Naive thymus-derived CD4-positive, alpha-beta T cell (primary cell): Measurements from ENCODE around the gene ZKSCAN1. TPM values are rescaled to one million over a fixed set of nuclear protein-coding genes. Genes with fewer than 3 reads are reported as not detected.

Experiments
- ATAC-seq: fragments of 150-1000 bp; cut with Tn5 transposase; 2 replicates; pipeline ENCODE4 v1.10.0; 2021; ENCODE audit warnings: mild to moderate bottlenecking, moderate library complexity
- CTCF ChIA-PET: fragments of 350-600 bp; sonication (Branson Sonifier 250); formaldehyde crosslinking; loops from one replicate; lab custom pipeline; 2021; ENCODE audit warnings: antibody characterized with exemption; lab: Charles Lee
- POLR2A ChIA-PET: fragments of 350-600 bp; sonication (Branson Sonifier 250); formaldehyde crosslinking; loops from one replicate; lab custom pipeline; 2021; ENCODE audit warnings: antibody characterized with exemption, inconsistent platforms; lab: Charles Lee
- DNase-seq, 9 donors: peaks; one replicate each; pipeline versions ENCODE4 v3.0.0 to v3.0.0-alpha.2; 2020 to 2022; ENCODE audit warnings: mixed read lengths in 1 of 9
- H3K27ac ChIP-seq: one replicate; pipeline ENCODE4 v1.7.0; 2013; ENCODE audit warnings: mild to moderate bottlenecking, low read depth, low read length, moderate library complexity
- H3K27me3 ChIP-seq, 2 donors: one replicate each; pipeline ENCODE4 v1.7.0; 2013; ENCODE audit warnings: low read length in 2 of 2, mild to moderate bottlenecking in 2 of 2, moderate library complexity in 2 of 2; ENCODE audit not compliant: control insufficient read depth in 2 of 2, insufficient read depth in 2 of 2
- H3K36me3 ChIP-seq, 3 experiments: 1 replicate in 2 of 3; 2 replicates in 1 of 3; pipeline ENCODE4 v1.7.0; 2013; ENCODE audit warnings: low read length in 3 of 3, mild to moderate bottlenecking in 3 of 3, moderate library complexity in 1 of 3; ENCODE audit not compliant: insufficient read depth in 3 of 3, control insufficient read depth in 2 of 3
- H3K4me1 ChIP-seq, 2 donors: one replicate each; pipeline ENCODE4 v1.7.0; 2013; ENCODE audit warnings: low read length in 2 of 2, mild to moderate bottlenecking in 2 of 2, moderate library complexity in 1 of 2; ENCODE audit not compliant: control insufficient read depth in 2 of 2, insufficient read depth in 2 of 2
- H3K4me3 ChIP-seq: 2 replicates; pipeline ENCODE4 v1.7.0; 2013; ENCODE audit warnings: mild to moderate bottlenecking, low read length
- H3K9me3 ChIP-seq, 3 experiments: 1 replicate in 2 of 3; 2 replicates in 1 of 3; pipeline ENCODE4 v1.7.0; 2013; ENCODE audit warnings: low read length in 3 of 3; ENCODE audit not compliant: control insufficient read depth in 2 of 3
- H3K27ac Mint-ChIP-seq, 9 donors: one replicate each; pipeline ENCODE4 v1.8.0; 2020 to 2022; ENCODE audit warnings: mixed read lengths in 9 of 9, mild to moderate bottlenecking in 8 of 9, moderate library complexity in 5 of 9, inconsistent platforms in 2 of 9
- H3K27me3 Mint-ChIP-seq, 5 donors: one replicate each; pipeline ENCODE4 v1.8.0; 2021 to 2022; ENCODE audit warnings: mixed read lengths in 5 of 5, mild to moderate bottlenecking in 1 of 5
- H3K36me3 Mint-ChIP-seq, 5 donors: one replicate each; pipeline ENCODE4 v1.8.0; 2020 to 2022; ENCODE audit warnings: mixed read lengths in 5 of 5, mild to moderate bottlenecking in 3 of 5, inconsistent platforms in 1 of 5
- H3K4me1 Mint-ChIP-seq, 7 donors: one replicate each; pipeline ENCODE4 v1.8.0; 2020 to 2022; ENCODE audit warnings: mixed read lengths in 7 of 7, mild to moderate bottlenecking in 3 of 7, inconsistent platforms in 1 of 7
- H3K4me3 Mint-ChIP-seq, 10 donors: one replicate each; pipeline ENCODE4 v1.8.0; 2020 to 2022; ENCODE audit warnings: mild to moderate bottlenecking in 10 of 10, mixed read lengths in 10 of 10, moderate library complexity in 6 of 10, inconsistent platforms in 2 of 10
- H3K9me3 Mint-ChIP-seq, 11 donors: one replicate each; pipeline ENCODE4 v1.8.0; 2020 to 2022; ENCODE audit warnings: mixed read lengths in 11 of 11, mild to moderate bottlenecking in 4 of 11, inconsistent platforms in 1 of 11, moderate library complexity in 1 of 11
- intact Hi-C, 2 donors: fragments of 100-400 bp; cut with micrococcal nuclease; formaldehyde crosslinking; loops; one replicate each; pipeline ENCODE4 v1.15.1; 2023
- polyA plus RNA-seq, 2 donors: library from polyadenylated mRNA; unstranded; fragments of 300-500 nt; fragmentation: Illumina TruSeq; gene quantifications; one replicate each; pipeline ENCODE4 v1.2.3, GENCODE V29; 2021
- total RNA-seq, 6 experiments: library from RNA in 5 of 6; stranded (reverse) in 5 of 6; gene quantifications; 1 replicate in 5 of 6; 2 replicates in 1 of 6; pipeline ENCODE4 v1.2.3 and lab custom pipeline; 2021 to 2026

Gene ZKSCAN1
- total and polyA plus RNA-seq, 7 experiments from 2014 or later: 47.0 to 103 (median 57.5) TPM

DNA sequence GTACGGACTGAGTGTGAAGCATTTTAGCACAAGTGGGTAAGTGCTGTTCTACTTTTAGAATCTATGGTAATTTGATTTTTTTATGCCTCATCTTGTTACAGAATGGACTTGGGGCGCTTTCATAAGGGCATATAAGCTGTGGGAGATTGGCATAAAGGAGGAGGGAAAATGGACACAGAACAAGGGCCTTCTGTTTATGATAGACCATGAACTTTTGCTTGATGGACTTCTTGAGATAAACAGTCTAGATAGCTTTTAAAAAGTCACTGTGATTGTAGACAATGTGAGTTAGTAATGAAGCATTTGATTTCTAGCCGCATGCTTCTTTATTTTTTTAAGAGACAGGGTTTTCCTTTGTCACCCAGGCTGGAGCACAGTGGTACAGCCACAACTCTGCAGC is 36.2 kb downstream of the ZKSCAN1 start:
- intact Hi-C loops: loop anchor here in 1 of 2 donors (5.0 kb wide), 1 partner anchor 134 kb away; the partner anchor contains the start of gene TRIM4
- no peak overlapping the region for H3K27ac ChIP-seq
- ChIA-PET CTCF (interaction anchor here (0.5 to 1.8 kb wide), 4 partner anchors 12 to 138 kb away, joined by 3 to 4 read pairs (median 4); no protein-coding TSS in a partner anchor), POLR2A (interaction anchor here (0.6 to 1.1 kb wide), 3 partner anchors 75 to 609 kb away, joined by 3 read pairs; no protein-coding TSS in a partner anchor)
- Mint-ChIP-seq H3K36me3 (no peaks in the 10 kb centered on the region), H3K4me1 (peaks cover 4 to 27% (median 25%) of the 10 kb centered on the region in 7 donors), H3K4me3 (peak overlapping the region; percentile 10 to 68 (median 48)), H3K27me3 (peaks cover 0 to under 1% (median 0%) of the 10 kb centered on the region in 5 donors), H3K9me3 (no peaks in the 10 kb centered on the region), H3K27ac (peak overlapping the region in 7 of 9 donors; percentile 19 to 88 (median 57))
- no peaks in the 10 kb centered on the region for H3K9me3 ChIP-seq
- peaks cover 0 to 6% of the 10 kb centered on the region in 2 donors for H3K4me1 ChIP-seq
- no peak for DNase-seq
- no peak overlapping the region for H3K4me3 ChIP-seq
- no peaks in the 10 kb centered on the region for H3K27me3 ChIP-seq
- no peak for ATAC-seq
- H3K36me3 ChIP-seq: peaks cover 0 to 7% (median 0%) of the 10 kb centered on the region in 3 experiments

DNA sequence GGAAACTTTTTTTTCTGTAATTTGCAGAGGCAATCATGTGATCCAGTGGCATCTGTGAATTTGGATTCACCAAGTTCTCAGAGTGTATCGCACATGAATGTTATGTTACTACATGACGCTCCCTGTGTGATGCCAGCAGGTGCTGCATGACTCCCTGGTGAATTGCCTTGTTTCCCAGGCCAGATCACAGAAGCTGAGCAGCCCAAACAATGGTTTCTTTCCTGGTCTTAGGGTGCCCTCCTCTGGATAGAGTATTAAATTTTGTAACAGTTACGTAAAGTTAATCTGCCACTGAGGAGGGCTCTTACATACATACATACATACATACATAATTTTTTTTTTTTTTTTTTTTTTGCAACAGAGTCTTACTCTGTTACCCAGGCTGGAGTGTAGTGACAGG is 37.8 kb downstream of the ZKSCAN1 start:
- Mint-ChIP-seq H3K4me1 (peaks cover 4 to 27% (median 25%) of the 10 kb centered on the region in 7 donors), H3K36me3 (peaks cover 0 to 9% (median 2%) of the 10 kb centered on the region in 5 donors), H3K27me3 (no peaks in the 10 kb centered on the region), H3K9me3 (no peaks in the 10 kb centered on the region), H3K4me3 (no peak overlapping the region), H3K27ac (no peak overlapping the region)
- DNase-seq (peak in 7 of 9 donors; percentile 16 to 57 (median 41)), ATAC-seq (peak; percentile 44)
- peaks cover 0 to 6% of the 10 kb centered on the region in 2 donors for H3K4me1 ChIP-seq
- intact Hi-C loops: loop anchor here (1.0 to 5.0 kb wide), 3 partner anchors 59 to 140 kb away; partner anchors contain the start of gene TRIM4 (in 1 of the 2)
- peaks cover 0 to 22% (median 2%) of the 10 kb centered on the region in 3 experiments for H3K36me3 ChIP-seq
- ChIA-PET CTCF (interaction anchor here (0.6 to 1.8 kb wide), 7 partner anchors 11 to 1217 kb away, joined by 3 to 4 read pairs (median 3); no protein-coding TSS in a partner anchor), POLR2A (no interaction called here)
- H3K9me3 ChIP-seq: no peaks in the 10 kb centered on the region
- H3K27ac ChIP-seq: no peak overlapping the region
- H3K4me3 ChIP-seq: no peak overlapping the region
- no peaks in the 10 kb centered on the region for H3K27me3 ChIP-seq

DNA sequence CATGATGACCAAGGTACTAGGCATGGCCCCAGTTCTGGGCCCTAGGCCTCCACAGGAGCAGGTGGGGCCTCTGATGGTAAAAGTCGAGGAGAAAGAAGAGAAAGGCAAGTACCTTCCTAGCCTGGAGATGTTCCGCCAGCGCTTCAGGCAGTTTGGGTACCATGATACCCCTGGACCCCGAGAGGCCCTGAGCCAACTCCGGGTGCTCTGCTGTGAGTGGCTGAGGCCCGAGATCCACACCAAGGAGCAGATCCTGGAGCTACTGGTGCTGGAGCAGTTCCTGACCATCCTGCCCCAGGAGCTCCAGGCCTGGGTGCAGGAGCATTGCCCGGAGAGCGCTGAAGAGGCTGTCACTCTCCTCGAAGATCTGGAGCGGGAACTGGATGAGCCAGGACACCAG is 41.6 kb downstream of the ZKSCAN1 start:
- Mint-ChIP-seq H3K27me3 (no peaks in the 10 kb centered on the region), H3K9me3 (no peaks in the 10 kb centered on the region), H3K36me3 (peaks cover 0 to 19% (median 4%) of the 10 kb centered on the region in 5 donors), H3K27ac (peak overlapping the region in 1 of 9 donors; percentile 45), H3K4me1 (peaks cover 0 to 5% (median 2%) of the 10 kb centered on the region in 7 donors), H3K4me3 (no peak overlapping the region)
- Histone ChIP-seq H3K36me3 (peaks cover 0 to 34% (median 5%) of the 10 kb centered on the region in 3 experiments), H3K4me1 (no peaks in the 10 kb centered on the region), H3K27ac (no peak overlapping the region), H3K9me3 (no peaks in the 10 kb centered on the region), H3K4me3 (no peak overlapping the region), H3K27me3 (no peaks in the 10 kb centered on the region)
- ChIA-PET CTCF (no interaction called here), POLR2A (interaction anchor here (1.8 kb wide), 1 partner anchor 44 kb away, joined by 7 read pairs; the partner anchor contains the start of genes AP4M1 and MCM7)
- intact Hi-C loops: no loop called here
- DNase-seq: no peak
- no peak for ATAC-seq

DNA sequence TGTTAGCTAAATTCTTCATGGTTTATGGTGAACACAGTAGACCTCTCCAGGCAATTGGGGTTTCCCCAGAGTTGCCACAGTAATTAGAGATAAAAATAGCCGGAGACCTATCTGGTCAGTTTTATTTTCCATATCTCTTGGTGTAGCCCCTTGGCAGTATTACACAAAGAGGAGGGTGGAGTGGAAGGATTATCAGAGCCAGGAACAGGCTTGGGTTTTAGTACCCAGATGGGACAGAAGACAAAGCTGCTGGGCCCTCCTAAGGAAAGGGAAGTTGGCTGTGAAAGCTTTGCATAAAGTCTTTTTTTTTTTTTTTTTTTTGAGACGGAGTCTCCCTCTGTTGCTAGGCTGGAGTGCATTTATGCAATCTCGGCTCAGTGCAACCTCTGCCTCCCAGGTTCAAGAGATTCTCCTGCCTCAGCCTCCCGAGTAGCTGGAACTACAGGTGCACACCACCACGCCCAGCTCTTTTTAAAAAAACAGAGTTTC is 43.9 kb downstream of the ZKSCAN1 start:
- Histone ChIP-seq H3K4me1 (no peaks in the 10 kb centered on the region), H3K27me3 (no peaks in the 10 kb centered on the region), H3K27ac (no peak overlapping the region), H3K9me3 (no peaks in the 10 kb centered on the region), H3K4me3 (no peak overlapping the region), H3K36me3 (peaks cover 0 to 43% (median 5%) of the 10 kb centered on the region in 3 experiments)
- CTCF ChIA-PET: interaction anchor here (1.0 kb wide), 1 partner anchor 12 kb away, joined by 3 read pairs; no protein-coding TSS in a partner anchor
- H3K27me3 Mint-ChIP-seq: no peaks in the 10 kb centered on the region
- no peak overlapping the region for H3K4me3 Mint-ChIP-seq
- H3K36me3 Mint-ChIP-seq: peaks cover 0 to 26% (median 12%) of the 10 kb centered on the region in 5 donors
- H3K9me3 Mint-ChIP-seq: no peaks in the 10 kb centered on the region
- no peak for ATAC-seq
- peaks cover 0 to 5% (median 0%) of the 10 kb centered on the region in 7 donors for H3K4me1 Mint-ChIP-seq
- DNase-seq: no peak
- POLR2A ChIA-PET: interaction anchor here (1.2 to 1.8 kb wide), 2 partner anchors 11 to 140 kb away, joined by 4 to 6 read pairs; no protein-coding TSS in a partner anchor
- intact Hi-C loops: no loop called here
- H3K27ac Mint-ChIP-seq: peak overlapping the region in 1 of 9 donors; percentile 74

DNA sequence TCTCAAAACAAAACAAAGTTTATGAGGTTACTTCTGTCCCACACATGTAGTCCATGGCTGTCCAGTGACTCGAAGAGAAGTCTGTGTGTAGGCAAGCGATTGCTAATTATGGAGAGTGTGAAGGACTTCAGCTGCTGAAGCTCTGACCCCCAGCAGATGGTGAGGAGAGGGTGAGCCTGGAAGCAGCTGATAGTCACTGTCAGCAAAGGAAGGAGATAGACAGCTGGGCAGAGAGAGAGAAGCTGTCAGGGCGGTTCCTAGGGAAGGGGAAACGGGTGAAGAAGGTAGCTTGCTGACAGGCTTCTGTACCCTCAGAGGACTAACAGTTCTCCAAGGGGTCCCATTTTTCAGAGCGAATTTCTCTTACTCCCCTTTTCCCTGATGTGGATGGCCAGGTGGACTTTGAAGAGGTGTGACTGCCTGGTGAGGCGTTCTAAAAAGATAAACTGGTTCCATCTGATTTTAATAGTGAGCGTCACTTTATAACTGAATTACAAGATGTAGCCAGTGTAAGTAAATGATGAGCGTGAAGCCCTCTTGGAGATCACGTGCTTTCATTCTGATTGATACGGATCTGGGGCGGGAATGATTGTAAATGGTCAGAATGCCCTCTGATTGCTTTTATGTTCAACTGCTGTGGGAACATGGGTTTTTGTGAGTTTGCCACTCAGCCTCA is 46.3 kb downstream of the ZKSCAN1 start:
- no peaks in the 10 kb centered on the region for H3K27me3 Mint-ChIP-seq
- ChIA-PET POLR2A (interaction anchor here (0.7 kb wide), 1 partner anchor 44 kb away, joined by 3 read pairs; no protein-coding TSS in a partner anchor), CTCF (interaction anchor here (0.5 to 0.6 kb wide), 2 partner anchors 70 to 135 kb away, joined by 3 to 4 read pairs; no protein-coding TSS in a partner anchor)
- no peak for ATAC-seq
- intact Hi-C loops: no loop called here
- H3K27ac Mint-ChIP-seq: no peak overlapping the region
- no peak overlapping the region for H3K4me3 Mint-ChIP-seq
- Histone ChIP-seq H3K27ac (no peak overlapping the region), H3K4me1 (no peaks in the 10 kb centered on the region), H3K36me3 (peaks cover 0 to 50% (median 5%) of the 10 kb centered on the region in 3 experiments), H3K4me3 (no peak overlapping the region), H3K27me3 (no peaks in the 10 kb centered on the region), H3K9me3 (no peaks in the 10 kb centered on the region)
- DNase-seq: no peak
- H3K9me3 Mint-ChIP-seq: no peaks in the 10 kb centered on the region
- peaks cover 0 to 5% (median 0%) of the 10 kb centered on the region in 7 donors for H3K4me1 Mint-ChIP-seq
- H3K36me3 Mint-ChIP-seq: peaks cover 0 to 41% (median 18%) of the 10 kb centered on the region in 5 donors

DNA sequence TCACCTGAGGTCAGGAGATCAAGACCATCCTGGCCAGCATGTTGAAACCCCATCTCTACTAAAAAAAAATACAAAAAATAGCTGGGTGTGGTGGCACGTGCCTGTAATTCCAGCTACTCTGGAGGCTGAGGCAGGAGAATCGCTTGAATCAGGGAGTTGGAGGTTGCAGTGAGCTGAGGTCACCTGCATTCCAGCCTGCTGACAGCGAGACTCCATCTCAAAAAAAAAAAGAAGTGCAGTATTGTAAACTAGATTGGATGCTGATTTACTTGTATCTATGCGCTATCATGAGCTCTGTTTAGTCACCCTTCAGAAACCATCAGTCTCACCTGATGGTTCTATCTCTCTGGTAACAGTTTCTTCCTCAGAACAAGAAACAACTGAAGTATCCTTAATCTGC is 48.0 kb downstream of the ZKSCAN1 start:
- ATAC-seq: no peak
- H3K4me3 ChIP-seq: no peak overlapping the region
- peaks cover 0 to 5% (median 0%) of the 10 kb centered on the region in 7 donors for H3K4me1 Mint-ChIP-seq
- peaks cover 0 to 36% (median under 1%) of the 10 kb centered on the region in 3 experiments for H3K36me3 ChIP-seq
- no peak overlapping the region for H3K27ac Mint-ChIP-seq
- ChIA-PET CTCF (interaction anchor here (0.6 to 1.4 kb wide), 4 partner anchors 10 to 710 kb away, joined by 3 to 7 read pairs (median 4); no protein-coding TSS in a partner anchor), POLR2A (interaction anchor here (0.6 kb wide), 1 partner anchor 464 kb away, joined by 3 read pairs; no protein-coding TSS in a partner anchor)
- intact Hi-C loops: no loop called here
- H3K27ac ChIP-seq: no peak overlapping the region
- H3K36me3 Mint-ChIP-seq: peaks cover 0 to 43% (median 21%) of the 10 kb centered on the region in 5 donors
- H3K27me3 Mint-ChIP-seq: no peaks in the 10 kb centered on the region
- H3K9me3 Mint-ChIP-seq: peaks cover 0 to 7% (median 0%) of the 10 kb centered on the region in 11 donors
- no peak overlapping the region for H3K4me3 Mint-ChIP-seq
- H3K27me3 ChIP-seq: no peaks in the 10 kb centered on the region
- no peaks in the 10 kb centered on the region for H3K9me3 ChIP-seq
- H3K4me1 ChIP-seq: no peaks in the 10 kb centered on the region
- no peak for DNase-seq
